DND-41 (cell line): Measurements from ENCODE around the gene LAMA2.

Experiments
- ATAC-seq: fragments of 200-7000 bp; cut with Tn5 transposase; 3 replicates; pipeline ENCODE4 v1.9.1; 2021; ENCODE audit warnings: low read depth; ENCODE audit not compliant: insufficient read depth
- DNase-seq: peaks from one replicate; pipeline ENCODE4 v3.0.0-alpha.2; 2020
- H2AFZ ChIP-seq: 2 replicates; pipeline ENCODE4 v1.6.0; 2012; ENCODE audit warnings: low read depth, low read length
- H3K27ac ChIP-seq: 2 replicates; pipeline ENCODE4 v1.5.1; 2012; ENCODE audit warnings: low read length, inconsistent platforms
- H3K27me3 ChIP-seq: fragments of 200-600 bp; sonication (generic); 2 replicates; pipeline ENCODE4 v1.6.0; 2012; ENCODE audit warnings: low read length, mild to moderate bottlenecking, inconsistent platforms; ENCODE audit not compliant: insufficient read depth, poor library complexity
- H3K36me3 ChIP-seq: 2 replicates; pipeline ENCODE4 v1.5.1; 2012; ENCODE audit warnings: low read length, inconsistent platforms; ENCODE audit not compliant: insufficient read depth
- H3K4me1 ChIP-seq: 2 replicates; pipeline ENCODE4 v1.5.1; 2012; ENCODE audit warnings: mild to moderate bottlenecking, low read length; ENCODE audit not compliant: insufficient read depth
- H3K4me2 ChIP-seq: 2 replicates; pipeline ENCODE4 v1.6.0; 2012; ENCODE audit warnings: mild to moderate bottlenecking, moderate library complexity, low read length, inconsistent platforms; ENCODE audit not compliant: insufficient read depth
- H3K4me3 ChIP-seq, 2 experiments: fragments of 200-600 bp in 1 of 2; shearing (Covaris generic) in 1 of 2; 2 replicates each; pipeline ENCODE4 v1.5.1; 2012 to 2016; ENCODE audit warnings: inconsistent platforms in 2 of 2, low read length in 2 of 2, mild to moderate bottlenecking in 2 of 2, low read depth in 1 of 2, moderate library complexity in 1 of 2
- H3K79me2 ChIP-seq: 2 replicates; pipeline ENCODE4 v1.6.0; 2012; ENCODE audit warnings: low read length, inconsistent platforms; ENCODE audit not compliant: insufficient read depth
- H3K9ac ChIP-seq: 2 replicates; pipeline ENCODE4 v1.6.0; 2012; ENCODE audit warnings: low read depth, mild to moderate bottlenecking, inconsistent platforms, low read length, moderate library complexity
- H3K9me3 ChIP-seq: 2 replicates; pipeline ENCODE4 v1.5.1; 2012; ENCODE audit warnings: low read length, moderate library complexity, mild to moderate bottlenecking, inconsistent platforms; ENCODE audit not compliant: insufficient read depth, severe bottlenecking
- H4K20me1 ChIP-seq: 2 replicates; pipeline ENCODE4 v1.6.0; 2012; ENCODE audit warnings: low read length; ENCODE audit not compliant: insufficient read depth
- CTCF ChIP-seq: IDR thresholded peaks from 2 replicates; pipeline ENCODE4 v1.5.1; 2012; ENCODE audit warnings: borderline replicate concordance, low read length, moderate library complexity, mild to moderate bottlenecking; ENCODE audit not compliant: poor library complexity, severe bottlenecking; ENCODE audit errors: extremely low read depth
- EZH2 ChIP-seq: IDR thresholded peaks from 3 replicates; pipeline ENCODE4 v1.6.1; 2012; ENCODE audit warnings: borderline replicate concordance, low read depth, mild to moderate bottlenecking, moderate library complexity, low read length, inconsistent platforms; ENCODE audit not compliant: severe bottlenecking

Gene LAMA2

DNA sequence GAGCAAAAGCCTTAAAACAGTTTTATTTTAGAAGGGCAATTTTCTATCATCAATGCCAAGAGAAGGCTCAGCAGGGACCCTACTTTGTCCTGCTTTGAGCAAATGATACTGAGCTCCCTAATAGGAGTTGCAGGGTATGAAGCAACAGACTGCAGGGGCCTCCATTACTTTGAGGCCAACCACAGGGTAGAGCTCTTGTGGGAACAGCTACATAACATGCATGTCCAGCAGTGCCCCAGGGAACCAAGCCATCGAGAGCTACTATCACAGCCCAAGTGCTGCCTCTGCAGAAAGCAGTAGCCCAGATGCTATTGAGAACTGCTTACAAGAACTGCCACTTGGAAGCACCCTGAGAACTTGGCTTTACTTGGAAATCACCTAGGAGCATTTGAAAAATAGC, 222.1 kb downstream of the LAMA2 start:
- no peak for DNase-seq
- Histone ChIP-seq H3K9ac (no peak overlapping the region), H3K27me3 (no peaks in the 10 kb centered on the region), H3K4me1 (no peaks in the 10 kb centered on the region), H2AFZ (no peak overlapping the region), H3K36me3 (no peaks in the 10 kb centered on the region), H3K27ac (no peak overlapping the region), H3K9me3 (no peaks in the 10 kb centered on the region), H3K4me3 (no peak overlapping the region), H4K20me1 (no peaks in the 10 kb centered on the region), H3K79me2 (no peaks in the 10 kb centered on the region), H3K4me2 (no peak overlapping the region)
- ATAC-seq = no peak
- no peak for TF ChIP-seq CTCF
- no peak for TF ChIP-seq EZH2

- H3K27ac ChIP-seq = no peak overlapping the region
- TF ChIP-seq EZH2 (no peak), CTCF (no peak)
- H2AFZ ChIP-seq = no peak overlapping the region
- H3K4me2 ChIP-seq = no peak overlapping the region
- no peak overlapping the region for H3K4me3 ChIP-seq
- no peaks in the 10 kb centered on the region for H4K20me1 ChIP-seq
- H3K9me3 ChIP-seq = no peaks in the 10 kb centered on the region
- ATAC-seq = no peak
- H3K4me1 ChIP-seq = no peaks in the 10 kb centered on the region
- H3K27me3 ChIP-seq = no peaks in the 10 kb centered on the region
- no peaks in the 10 kb centered on the region for H3K36me3 ChIP-seq
- no peak for DNase-seq
- H3K79me2 ChIP-seq = no peaks in the 10 kb centered on the region
- H3K9ac ChIP-seq = no peak overlapping the region
Measured at GRCh38 chr6:129105793-129106192, 222.9 kb downstream of the LAMA2 start.

- H4K20me1 ChIP-seq = no peaks in the 10 kb centered on the region
- H3K79me2 ChIP-seq = no peaks in the 10 kb centered on the region
- no peak overlapping the region for H3K4me2 ChIP-seq
- no peak overlapping the region for H2AFZ ChIP-seq
- no peaks in the 10 kb centered on the region for H3K27me3 ChIP-seq
- H3K9ac ChIP-seq = no peak overlapping the region
- H3K27ac ChIP-seq = no peak overlapping the region
- DNase-seq = no peak
- H3K4me1 ChIP-seq = no peaks in the 10 kb centered on the region
- no peaks in the 10 kb centered on the region for H3K9me3 ChIP-seq
- H3K4me3 ChIP-seq = no peak overlapping the region
- no peaks in the 10 kb centered on the region for H3K36me3 ChIP-seq
- TF ChIP-seq EZH2 (no peak), CTCF (no peak)
- ATAC-seq = no peak
Measured at GRCh38 chr6:129108337-129108736, 225.4 kb downstream of the LAMA2 start.
